GM19467 (cell line): ENCODE data around the gene CCDC74B.
A peak's percentile ranks its signal among the peaks of the same experiment; 100 is the strongest.
"Not testable (repeated sequence)": the region's sequence is repeated elsewhere in the genome, so short reads cannot be mapped to it uniquely, and the experiment has no call there.

Experiments used
- ATAC-seq: cut with Tn5 transposase; IDR thresholded peaks from one replicate; pipeline ENCODE4 v1.9.1; 2021; ENCODE audit warnings: mild to moderate bottlenecking, moderate library complexity; ENCODE audit not compliant: unreplicated experiment

The CCDC74B gene

GRCh38 chr2:130166611-130167010, 21.7 kb upstream of the CCDC74B start:
- ATAC-seq, result not testable (repeated sequence)

GRCh38 chr2:130165293-130166016, 20.5 kb upstream of the CCDC74B start:
- ATAC-seq, result no peak

DNA sequence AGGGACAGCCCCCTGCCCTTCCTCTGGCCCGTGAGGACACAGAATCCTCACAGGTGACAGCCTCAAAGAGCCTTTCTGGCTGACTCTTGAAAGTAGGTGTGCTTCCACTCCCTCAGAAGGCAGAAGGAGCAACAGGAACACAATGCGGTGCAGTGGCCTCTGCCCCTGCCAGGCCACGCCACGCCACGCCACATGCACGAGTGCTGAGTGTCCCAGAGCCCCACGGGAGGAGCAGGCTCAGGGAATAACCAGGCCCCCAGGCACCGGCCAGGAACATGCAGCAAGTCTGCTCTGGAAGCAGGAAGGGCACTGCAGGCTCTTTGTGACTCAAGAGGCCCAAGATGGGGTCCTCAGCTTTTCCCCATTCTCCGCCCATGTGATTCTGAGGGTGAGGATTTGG, 18.1 kb upstream of the CCDC74B start:
- no peak for ATAC-seq

- ATAC-seq, result not testable (repeated sequence)
Observed at GRCh38 chr2:130162486-130162885, 17.6 kb upstream of the CCDC74B start.

DNA sequence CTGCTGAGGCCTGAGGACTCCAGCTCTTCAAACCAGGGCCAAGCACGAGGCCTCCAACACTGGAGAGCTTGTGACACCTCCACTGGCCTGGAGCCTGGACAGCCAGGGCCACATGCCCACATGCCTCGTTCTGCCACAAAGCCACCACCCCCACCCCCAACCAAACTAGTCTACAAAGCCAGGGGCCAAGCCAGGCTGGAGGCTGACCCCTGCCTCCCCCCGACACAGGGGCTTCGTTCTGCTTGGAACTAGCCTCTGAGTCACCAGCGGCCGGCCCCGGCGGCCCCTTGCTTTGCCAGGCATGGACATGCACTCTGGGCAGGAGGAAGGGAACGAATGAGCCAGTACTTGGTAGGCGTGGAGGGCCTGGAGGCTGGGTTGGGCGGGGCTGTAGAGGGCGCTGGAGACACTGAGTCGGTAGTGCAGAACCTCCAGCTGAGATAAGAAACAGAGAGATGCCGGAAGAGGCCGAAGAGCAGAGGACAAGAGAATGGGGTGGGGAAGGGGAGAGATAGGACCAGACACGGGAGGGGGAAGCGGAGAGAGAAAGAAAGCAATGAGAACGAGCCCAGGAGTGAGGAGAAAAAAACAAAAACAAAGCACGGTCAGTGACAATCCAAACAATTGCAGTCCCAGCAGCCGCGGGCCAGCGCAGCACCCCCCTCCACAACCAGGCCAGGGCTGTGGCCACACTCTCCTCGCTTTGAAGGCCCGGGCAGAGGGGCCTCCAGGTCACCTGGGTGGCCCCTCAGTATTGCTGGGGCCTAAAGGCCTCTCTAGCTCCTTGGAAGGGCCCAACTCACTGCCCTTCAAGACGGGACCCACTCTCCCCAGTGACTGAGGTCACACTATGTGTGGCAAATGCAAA, 16.2 kb upstream of the CCDC74B start:
- ATAC-seq, result not testable (repeated sequence)

- no peak for ATAC-seq
Observed at GRCh38 chr2:130160131-130160530, 15.2 kb upstream of the CCDC74B start.

DNA sequence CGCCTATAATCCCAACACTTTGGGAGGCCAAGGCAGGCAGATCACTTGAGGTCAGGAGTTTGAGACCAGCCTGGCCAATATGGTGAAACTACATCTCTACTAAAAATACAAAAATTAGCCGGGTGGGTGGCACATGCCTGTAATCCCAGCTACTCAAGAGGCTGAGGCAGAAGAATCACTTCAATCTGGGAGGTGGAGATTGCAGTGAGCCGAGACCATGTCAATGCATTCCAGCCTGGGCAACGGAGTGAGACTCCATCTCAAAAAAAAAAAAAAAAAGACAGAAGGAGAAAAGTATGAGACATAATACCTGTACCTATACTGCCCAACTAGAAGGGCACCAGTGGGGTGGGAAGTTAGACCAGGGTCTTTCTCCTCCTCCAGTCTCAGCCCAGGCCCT, 14.5 kb upstream of the CCDC74B start:
- not testable (repeated sequence) for ATAC-seq

GRCh38 chr2:130158631-130159030, 13.7 kb upstream of the CCDC74B start:
- no peak for ATAC-seq

- ATAC-seq, result peak; percentile 84
Observed at GRCh38 chr2:130157825-130158514, 13.1 kb upstream of the CCDC74B start.

GRCh38 chr2:130157354-130157753, 12.4 kb upstream of the CCDC74B start:
- peak; percentile 34 for ATAC-seq

DNA sequence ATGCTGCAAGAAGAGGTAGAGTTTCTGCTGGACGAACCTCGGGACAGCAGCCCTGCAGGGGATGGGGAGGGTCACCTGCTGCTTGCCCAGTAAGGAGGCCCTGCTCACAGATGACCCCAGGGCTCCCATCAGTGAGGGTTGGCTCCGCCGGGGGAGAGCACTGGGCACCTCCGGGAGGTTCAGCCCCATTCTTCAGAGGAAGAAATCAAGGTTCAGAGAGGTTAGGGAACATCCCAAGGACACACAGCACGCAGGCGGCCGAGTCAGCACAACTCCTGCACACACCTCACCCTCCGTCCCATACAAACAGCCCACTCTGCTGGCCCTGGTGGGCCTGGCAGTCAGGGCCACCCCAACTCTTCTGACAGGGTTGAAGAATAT, 11.7 kb upstream of the CCDC74B start:
- no peak for ATAC-seq

GRCh38 chr2:130155956-130156623, 11.2 kb upstream of the CCDC74B start:
- not testable (repeated sequence) for ATAC-seq

DNA sequence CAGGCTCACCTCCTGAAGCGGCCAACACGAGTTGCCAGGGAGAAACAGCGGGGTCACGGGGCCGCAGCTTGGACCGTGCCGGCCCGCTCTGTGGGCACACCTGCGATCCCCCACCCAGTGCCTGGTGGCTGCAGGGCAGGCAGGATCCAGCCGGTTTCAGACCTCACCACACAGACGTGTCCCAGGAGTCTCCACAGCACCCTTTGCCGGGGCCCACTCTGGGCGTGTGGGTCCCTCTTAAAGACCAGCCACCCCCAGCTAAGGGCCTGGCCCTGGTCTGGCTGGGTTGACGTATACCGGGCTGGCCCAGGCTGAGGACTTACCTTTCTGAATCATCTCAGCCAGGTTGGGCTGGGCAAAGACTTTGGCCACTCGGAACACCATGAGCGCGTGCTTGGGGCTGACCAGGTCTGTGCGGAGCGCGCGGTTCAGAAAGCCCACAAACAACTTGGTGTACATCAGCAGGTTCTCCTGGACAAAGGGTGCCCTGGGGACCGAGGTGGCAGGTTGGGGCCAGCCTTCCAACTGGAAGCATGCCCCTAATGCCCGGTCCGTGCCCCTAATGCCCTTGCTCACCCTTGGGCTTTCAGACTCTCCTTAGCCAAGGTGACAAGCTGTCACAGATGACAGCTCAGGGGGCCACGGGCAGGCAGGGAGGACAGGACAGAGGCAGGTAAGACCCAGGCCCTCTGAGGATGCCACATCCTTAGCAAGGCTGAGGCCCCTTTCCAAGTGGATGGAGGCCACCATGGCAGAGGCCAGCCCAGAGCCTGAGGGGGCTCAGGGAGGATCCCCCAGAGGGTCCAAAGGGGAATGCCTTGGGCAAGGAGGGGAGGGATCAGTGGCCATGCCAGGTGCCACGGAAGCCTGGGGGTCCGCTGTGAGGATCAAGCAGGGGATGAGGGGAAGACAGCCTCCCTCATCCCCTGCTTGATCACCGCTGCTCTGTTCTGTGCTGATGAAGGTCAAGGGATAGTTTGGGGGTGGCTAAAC, 10.2 kb upstream of the CCDC74B start:
- no peak for ATAC-seq

DNA sequence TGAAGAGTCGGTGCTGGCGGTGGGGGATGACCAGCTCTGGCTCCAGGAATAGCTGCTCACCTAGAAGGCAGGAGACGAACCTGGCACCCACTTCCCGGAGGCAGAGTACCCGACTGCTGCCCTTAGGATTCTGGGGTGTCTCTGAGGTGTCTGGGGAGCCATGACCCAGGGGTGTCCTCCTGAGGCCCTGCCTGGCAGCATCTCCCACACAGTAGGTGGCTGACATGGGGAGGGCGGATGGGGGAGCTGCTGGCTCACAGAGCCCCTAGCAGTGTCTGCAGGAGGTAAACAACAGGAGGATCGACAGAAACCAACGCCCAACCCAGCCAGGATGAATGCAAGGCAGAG, 9.5 kb upstream of the CCDC74B start:
- not testable (repeated sequence) for ATAC-seq

DNA sequence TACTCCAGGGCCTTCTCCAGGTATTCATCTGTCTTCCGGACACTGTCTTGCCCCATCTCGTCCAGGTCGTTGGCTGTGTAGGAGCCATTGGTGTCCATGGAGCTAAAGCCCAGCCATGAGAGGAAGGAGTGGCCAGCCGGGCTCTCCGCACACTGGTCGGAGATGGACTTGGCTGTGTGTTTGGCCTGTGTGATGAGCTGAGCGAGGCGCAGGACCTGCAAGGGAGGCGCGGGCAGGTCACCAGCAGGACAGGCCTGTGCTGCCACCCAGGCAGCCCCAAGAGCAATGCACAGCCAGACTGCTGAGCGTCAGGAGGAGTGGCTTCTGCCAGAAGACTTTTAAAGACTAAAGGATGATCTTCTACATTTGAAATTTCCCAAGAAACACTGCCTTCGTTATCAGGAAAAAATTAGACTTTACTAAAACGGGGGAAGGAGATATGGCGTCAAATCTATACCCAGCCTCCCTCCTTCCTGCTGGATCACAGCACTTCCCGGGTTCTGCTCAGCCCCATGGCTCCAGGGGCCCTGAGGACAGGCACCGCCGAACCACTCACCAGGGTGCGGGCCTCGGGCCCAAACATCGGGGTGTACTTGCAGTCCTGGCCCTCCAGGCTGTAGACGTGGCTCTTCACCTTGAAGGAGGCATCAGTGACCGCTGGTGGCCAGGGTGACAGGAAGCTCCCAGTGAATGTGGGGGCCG, 9.0 kb upstream of the CCDC74B start:
- not testable (repeated sequence) for ATAC-seq

GRCh38 chr2:130152816-130153595, 8.1 kb upstream of the CCDC74B start:
- ATAC-seq, result no peak

DNA sequence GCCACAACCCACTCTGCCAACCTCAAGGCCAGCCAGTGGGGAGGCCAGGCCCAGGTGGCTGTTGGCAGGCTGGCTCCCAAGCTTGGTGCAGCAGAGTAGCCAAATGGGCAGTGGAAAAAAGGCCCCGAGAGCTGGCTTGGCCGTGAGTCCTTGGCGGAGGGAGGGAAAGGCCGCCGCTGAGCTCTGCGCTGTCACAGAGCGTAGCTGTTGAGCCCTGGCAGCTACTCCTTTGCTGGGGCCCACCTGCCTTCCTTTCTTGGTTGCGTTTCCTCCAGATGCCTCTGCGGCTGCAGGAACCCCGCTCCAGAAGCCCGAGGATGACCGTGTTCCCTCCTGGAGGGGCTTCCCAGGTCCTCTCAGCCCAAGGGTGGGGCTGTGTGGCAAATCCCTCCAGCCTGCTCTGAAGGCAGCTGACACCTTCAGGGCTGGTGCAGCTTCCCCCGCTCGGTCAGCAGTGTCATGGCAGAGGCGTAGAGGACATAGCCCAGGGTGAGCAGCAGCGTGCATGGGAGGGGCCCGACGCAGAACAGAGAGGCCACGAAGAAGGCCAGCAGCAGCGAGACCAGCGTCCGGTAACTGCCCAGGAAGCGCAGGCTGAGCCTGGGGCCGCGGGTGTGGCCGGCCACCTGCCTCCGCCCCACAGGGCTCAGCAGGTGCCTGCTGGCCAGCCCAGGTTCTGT, 7.4 kb upstream of the CCDC74B start:
- ATAC-seq, result not testable (repeated sequence)

DNA sequence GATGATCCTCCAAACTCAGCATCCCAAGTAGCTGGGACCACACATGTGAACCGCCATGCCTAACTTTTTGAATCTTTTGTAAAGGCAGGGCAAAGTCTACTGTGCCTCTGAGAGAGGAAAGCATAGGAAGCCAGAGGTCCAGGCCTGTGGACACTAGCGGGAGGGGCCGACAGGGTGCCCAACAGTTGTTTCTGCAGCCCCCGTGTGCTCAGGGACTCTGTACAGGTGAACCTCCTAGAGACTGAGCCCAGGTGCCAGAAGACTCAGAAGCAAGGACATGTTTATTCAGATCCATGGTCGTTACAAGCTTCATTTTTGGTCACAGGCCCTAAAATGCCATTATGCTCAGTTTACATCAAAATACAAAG, 6.2 kb upstream of the CCDC74B start:
- not testable (repeated sequence) for ATAC-seq
